ENCODE measurements around the gene ADAM8. TPM values are rescaled to one million over a fixed set of nuclear protein-coding genes. Genes with fewer than 3 reads are reported as not detected.

The ADAM8 gene
- total RNA-seq, 1 donor from 2014 or later = 3.6 TPM

GRCh38 chr10:133311570-133311969 is 34.9 kb upstream of the ADAM8 start:
- TF ChIP-seq CTCF (conservative IDR thresholded peaks at IDR 0.05) = no peak
- Mint-ChIP-seq H3K36me3 (ENCODE audit: low read depth) (peaks cover 2% of the 10 kb centered on the region), H3K9me3 (no peaks in the 10 kb centered on the region), H3K4me1 (peaks cover 18% of the 10 kb centered on the region), H3K27ac (ENCODE audit: unreplicated experiment) (no peak overlapping the region), H3K4me3 (peak overlapping the region; percentile 31), H3K27me3 (ENCODE audit: low read depth) (no peaks in the 10 kb centered on the region)
- DNase-seq (ENCODE audit: low read depth, low spot score) = no peak

- peak overlapping the region; percentile 56 for H3K4me3 Mint-ChIP-seq
- no peaks in the 10 kb centered on the region for H3K9me3 Mint-ChIP-seq
- TF ChIP-seq CTCF (conservative IDR thresholded peaks at IDR 0.05) = no peak
- H3K4me1 Mint-ChIP-seq = peaks cover 18% of the 10 kb centered on the region
- H3K27me3 Mint-ChIP-seq (ENCODE audit: low read depth) = no peaks in the 10 kb centered on the region
- H3K36me3 Mint-ChIP-seq (ENCODE audit: low read depth) = peaks cover 2% of the 10 kb centered on the region
- no peak overlapping the region for H3K27ac Mint-ChIP-seq (ENCODE audit: unreplicated experiment)
- DNase-seq (ENCODE audit: low read depth, low spot score) = no peak
Measured at GRCh38 chr10:133310789-133311188, 34.1 kb upstream of the ADAM8 start.

DNA sequence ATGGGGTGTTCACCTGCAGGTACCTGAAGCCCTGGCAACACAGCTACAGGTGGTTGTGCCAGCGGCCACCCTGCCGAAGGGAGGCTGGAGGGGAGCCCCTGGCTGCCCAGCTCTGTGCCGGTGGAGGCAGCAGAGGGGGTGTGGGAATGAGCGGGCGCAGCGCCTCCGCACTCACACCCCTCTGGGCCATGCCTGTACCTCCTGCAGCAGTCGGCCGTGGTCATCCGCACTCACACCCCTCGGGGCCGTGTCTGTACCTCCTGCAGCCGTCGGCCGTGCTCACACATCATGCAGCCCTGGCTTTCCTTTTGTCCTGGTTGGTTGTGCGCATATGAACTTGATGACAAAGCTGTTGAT is 33.7 kb upstream of the ADAM8 start:
- Mint-ChIP-seq H3K27me3 (ENCODE audit: low read depth) (no peaks in the 10 kb centered on the region), H3K4me3 (peak overlapping the region; percentile 78), H3K4me1 (peaks cover 18% of the 10 kb centered on the region), H3K36me3 (ENCODE audit: low read depth) (peaks cover 2% of the 10 kb centered on the region), H3K27ac (ENCODE audit: unreplicated experiment) (no peak overlapping the region), H3K9me3 (no peaks in the 10 kb centered on the region)
- no peak for TF ChIP-seq CTCF (conservative IDR thresholded peaks at IDR 0.05)
- no peak for DNase-seq (ENCODE audit: low read depth, low spot score)

- H3K27me3 Mint-ChIP-seq (ENCODE audit: low read depth) = no peaks in the 10 kb centered on the region
- no peaks in the 10 kb centered on the region for H3K9me3 Mint-ChIP-seq
- peaks cover 4% of the 10 kb centered on the region for H3K36me3 Mint-ChIP-seq (ENCODE audit: low read depth)
- DNase-seq (ENCODE audit: low read depth, low spot score) = no peak
- H3K4me1 Mint-ChIP-seq = peaks cover 18% of the 10 kb centered on the region
- peak overlapping the region; percentile 78 for H3K4me3 Mint-ChIP-seq
- H3K27ac Mint-ChIP-seq (ENCODE audit: unreplicated experiment) = no peak overlapping the region
- TF ChIP-seq CTCF (conservative IDR thresholded peaks at IDR 0.05) = no peak
Measured at GRCh38 chr10:133309720-133310398, 33.2 kb upstream of the ADAM8 start.

DNA sequence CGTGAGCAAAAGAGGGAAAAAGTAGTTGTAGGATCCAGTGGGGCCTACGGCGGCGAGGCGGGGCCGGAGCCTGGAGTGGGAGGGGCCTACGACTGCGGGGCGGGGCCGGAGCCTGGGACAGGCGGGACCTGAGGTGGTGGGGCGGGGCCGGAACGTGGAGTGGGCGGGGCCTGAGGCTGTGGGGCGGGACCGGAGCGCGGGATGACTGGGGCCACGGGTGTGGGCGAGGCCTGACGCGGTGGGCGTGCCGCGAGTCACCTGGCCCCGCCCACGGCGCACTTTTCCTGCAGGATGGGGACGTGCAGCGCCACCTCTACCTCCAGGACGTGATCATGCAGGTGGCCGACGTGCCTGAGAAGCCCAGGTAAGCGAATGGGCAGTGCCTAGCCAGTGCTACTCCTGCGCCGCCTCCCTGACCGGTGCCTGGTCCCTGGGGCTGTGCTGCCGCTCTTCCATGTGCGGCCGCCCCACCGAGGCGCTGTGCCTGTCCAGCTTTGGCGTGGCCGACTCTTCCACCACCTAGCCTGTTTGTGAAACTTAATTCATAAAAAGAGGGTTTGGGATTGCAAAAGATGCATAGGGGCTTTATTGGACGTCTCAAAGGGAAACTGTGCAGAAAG is 32.5 kb upstream of the ADAM8 start:
- H3K27me3 Mint-ChIP-seq (ENCODE audit: low read depth) = no peaks in the 10 kb centered on the region
- peaks cover 18% of the 10 kb centered on the region for H3K4me1 Mint-ChIP-seq
- DNase-seq (ENCODE audit: low read depth, low spot score) = peak; percentile 89
- TF ChIP-seq CTCF (conservative IDR thresholded peaks at IDR 0.05) = no peak
- no peaks in the 10 kb centered on the region for H3K9me3 Mint-ChIP-seq
- peak overlapping the region; percentile 78 for H3K4me3 Mint-ChIP-seq
- H3K27ac Mint-ChIP-seq (ENCODE audit: unreplicated experiment) = peak overlapping the region; percentile 87
- peaks cover 4% of the 10 kb centered on the region for H3K36me3 Mint-ChIP-seq (ENCODE audit: low read depth)
